HEK293 (cell line): ENCODE results near the gene GRID2.

Source experiments
- IKZF3 ChIP-seq: fragments of 450-650 bp; IDR thresholded peaks from 2 replicates; pipeline ENCODE4 v1.5.0; 2018; ENCODE audit warnings: missing biosample characterization, mild to moderate bottlenecking, missing genetic modification characterization, moderate library complexity
- TCF7L2 ChIP-seq: IDR thresholded peaks from 2 replicates; pipeline ENCODE4 v1.6.1; 2011; ENCODE audit warnings: low read depth, mild to moderate bottlenecking, inconsistent platforms, low read length, moderate library complexity, borderline replicate concordance
- ZNF324 ChIP-seq: fragments of 450-650 bp; formaldehyde crosslinking; IDR thresholded peaks from 2 replicates; pipeline ENCODE4 v1.5.1; 2016; ENCODE audit warnings: missing biosample characterization, missing genetic modification characterization
- ZNF433 ChIP-seq: fragments of 450-650 bp; formaldehyde crosslinking; IDR thresholded peaks from 2 replicates; pipeline ENCODE4 v1.5.1; 2016; ENCODE audit warnings: missing biosample characterization, missing genetic modification characterization, low read depth
- TF ChIP-seq, protein P1 (sequence below): fragments of 450-650 bp; formaldehyde crosslinking; IDR thresholded peaks from 2 replicates; pipeline ENCODE4 v1.5.1; 2016; ENCODE audit warnings: missing biosample characterization, missing genetic modification characterization

DNA sequence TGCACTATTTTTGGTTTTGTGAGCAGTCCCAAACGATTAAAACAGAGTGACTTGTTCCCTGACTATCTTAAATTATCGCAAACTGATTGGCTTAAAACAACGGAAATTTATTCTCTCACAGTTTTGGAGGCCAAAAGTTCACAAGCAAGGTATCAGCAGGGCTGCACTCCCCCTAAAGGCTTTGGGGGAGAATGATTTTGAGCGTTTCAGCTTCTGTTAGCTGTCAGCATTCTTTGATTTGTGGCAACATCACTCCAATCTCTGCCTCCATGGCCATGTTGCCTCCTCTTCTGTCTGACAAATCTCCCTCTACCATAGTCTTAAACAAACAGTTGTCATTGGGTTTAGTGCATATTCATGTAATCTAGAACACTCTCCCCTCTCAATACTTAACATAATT lies 1065.2 kb downstream of the GRID2 start:
- TF ChIP-seq, protein P1, sequence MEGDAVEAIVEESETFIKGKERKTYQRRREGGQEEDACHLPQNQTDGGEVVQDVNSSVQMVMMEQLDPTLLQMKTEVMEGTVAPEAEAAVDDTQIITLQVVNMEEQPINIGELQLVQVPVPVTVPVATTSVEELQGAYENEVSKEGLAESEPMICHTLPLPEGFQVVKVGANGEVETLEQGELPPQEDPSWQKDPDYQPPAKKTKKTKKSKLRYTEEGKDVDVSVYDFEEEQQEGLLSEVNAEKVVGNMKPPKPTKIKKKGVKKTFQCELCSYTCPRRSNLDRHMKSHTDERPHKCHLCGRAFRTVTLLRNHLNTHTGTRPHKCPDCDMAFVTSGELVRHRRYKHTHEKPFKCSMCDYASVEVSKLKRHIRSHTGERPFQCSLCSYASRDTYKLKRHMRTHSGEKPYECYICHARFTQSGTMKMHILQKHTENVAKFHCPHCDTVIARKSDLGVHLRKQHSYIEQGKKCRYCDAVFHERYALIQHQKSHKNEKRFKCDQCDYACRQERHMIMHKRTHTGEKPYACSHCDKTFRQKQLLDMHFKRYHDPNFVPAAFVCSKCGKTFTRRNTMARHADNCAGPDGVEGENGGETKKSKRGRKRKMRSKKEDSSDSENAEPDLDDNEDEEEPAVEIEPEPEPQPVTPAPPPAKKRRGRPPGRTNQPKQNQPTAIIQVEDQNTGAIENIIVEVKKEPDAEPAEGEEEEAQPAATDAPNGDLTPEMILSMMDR (tag by site-specific recombination) = no peak
- TF ChIP-seq ZNF433 (tag by site-specific recombination) (no peak), ZNF324 (tag by site-specific recombination) (no peak), IKZF3 (tag by site-specific recombination) (no peak), TCF7L2 (no peak)
